HFFc6 (cell line): ENCODE results near the gene GH1. TPM values are rescaled to one million over a fixed set of nuclear protein-coding genes. Genes with fewer than 3 reads are reported as not detected.
A peak's percentile ranks its signal among the peaks of the same experiment; 100 is the strongest.

Experiments used
- DNase-seq: peaks from one replicate; pipeline ENCODE4 v3.0.0-alpha.2; 2018
- H3K27ac Mint-ChIP-seq: 2 replicates; pipeline ENCODE4 v1.8.0; 2020; ENCODE audit warnings: mild to moderate bottlenecking, mixed read lengths
- H3K27me3 Mint-ChIP-seq: 2 replicates; pipeline ENCODE4 v1.8.0; 2021; ENCODE audit warnings: mild to moderate bottlenecking, moderate library complexity, mixed read lengths; ENCODE audit not compliant: insufficient read depth
- H3K36me3 Mint-ChIP-seq: 2 replicates; pipeline ENCODE4 v1.8.0; 2021; ENCODE audit warnings: low read depth, mixed read lengths
- H3K4me1 Mint-ChIP-seq: 2 replicates; pipeline ENCODE4 v1.8.0; 2020; ENCODE audit warnings: low read depth, mixed read lengths
- H3K4me3 Mint-ChIP-seq: 2 replicates; pipeline ENCODE4 v1.8.0; 2020; ENCODE audit warnings: mild to moderate bottlenecking, moderate library complexity, mixed read lengths
- H3K9me3 Mint-ChIP-seq: 2 replicates; pipeline ENCODE4 v1.8.0; 2020; ENCODE audit warnings: mild to moderate bottlenecking, mixed read lengths
- total RNA-seq, 6 experiments: library from RNA; stranded (reverse); fragmentation: NEBNext Ultra II Directional; extraction: Animal tissue kit (Norgen Biotek cat#: 25700); gene quantifications; 2 replicates in 1 of 6; 3 replicates in 5 of 6; pipeline ENCODE4 v1.2.3, GENCODE V29; 2021
- TF ChIP-seq, protein P1 (sequence below): fragments of 200-600 bp; sonication (generic); IDR thresholded peaks from 2 replicates; pipeline ENCODE4 v1.5.0; 2021; ENCODE audit warnings: antibody characterized with exemption, mild to moderate bottlenecking

The GH1 gene
- total RNA-seq, 6 experiments from 2014 or later: not detected

DNA sequence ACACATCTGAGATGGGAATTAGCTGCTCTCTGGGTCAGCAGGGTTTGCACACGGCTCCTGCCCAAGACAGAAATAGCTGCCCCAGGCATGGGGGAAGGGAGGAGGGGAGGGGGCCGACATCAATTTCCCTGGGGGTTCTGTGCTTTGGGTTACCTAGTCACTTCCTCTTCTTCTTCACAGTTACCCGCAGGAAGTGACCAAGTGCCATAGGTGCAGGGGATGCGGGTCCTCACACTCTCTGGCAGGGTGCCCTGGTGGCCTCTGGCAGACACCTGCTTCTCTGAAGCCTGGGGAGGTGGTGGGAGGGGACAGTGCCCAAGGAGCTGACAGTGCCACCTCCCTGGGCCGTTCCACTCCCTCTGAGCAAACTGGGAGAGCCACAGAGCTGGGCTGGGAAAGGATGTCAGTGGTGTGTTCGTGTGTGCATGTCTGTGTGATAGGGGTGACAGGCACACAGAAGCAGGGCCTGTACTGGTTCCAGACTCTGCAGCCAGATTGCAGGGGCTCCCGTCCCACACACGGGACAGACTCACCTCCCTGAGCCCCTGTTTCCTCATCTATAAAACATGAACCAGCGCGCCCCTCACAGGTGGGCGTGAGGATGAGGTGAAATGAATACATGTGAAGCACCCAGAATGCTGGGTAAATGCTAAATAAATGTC lies 35.9 kb upstream of the GH1 start:
- H3K4me3 Mint-ChIP-seq: no peak overlapping the region
- H3K4me1 Mint-ChIP-seq: peaks cover 17% of the 10 kb centered on the region
- peaks cover 12% of the 10 kb centered on the region for H3K27me3 Mint-ChIP-seq
- H3K27ac Mint-ChIP-seq: no peak overlapping the region
- TF ChIP-seq, protein P1, sequence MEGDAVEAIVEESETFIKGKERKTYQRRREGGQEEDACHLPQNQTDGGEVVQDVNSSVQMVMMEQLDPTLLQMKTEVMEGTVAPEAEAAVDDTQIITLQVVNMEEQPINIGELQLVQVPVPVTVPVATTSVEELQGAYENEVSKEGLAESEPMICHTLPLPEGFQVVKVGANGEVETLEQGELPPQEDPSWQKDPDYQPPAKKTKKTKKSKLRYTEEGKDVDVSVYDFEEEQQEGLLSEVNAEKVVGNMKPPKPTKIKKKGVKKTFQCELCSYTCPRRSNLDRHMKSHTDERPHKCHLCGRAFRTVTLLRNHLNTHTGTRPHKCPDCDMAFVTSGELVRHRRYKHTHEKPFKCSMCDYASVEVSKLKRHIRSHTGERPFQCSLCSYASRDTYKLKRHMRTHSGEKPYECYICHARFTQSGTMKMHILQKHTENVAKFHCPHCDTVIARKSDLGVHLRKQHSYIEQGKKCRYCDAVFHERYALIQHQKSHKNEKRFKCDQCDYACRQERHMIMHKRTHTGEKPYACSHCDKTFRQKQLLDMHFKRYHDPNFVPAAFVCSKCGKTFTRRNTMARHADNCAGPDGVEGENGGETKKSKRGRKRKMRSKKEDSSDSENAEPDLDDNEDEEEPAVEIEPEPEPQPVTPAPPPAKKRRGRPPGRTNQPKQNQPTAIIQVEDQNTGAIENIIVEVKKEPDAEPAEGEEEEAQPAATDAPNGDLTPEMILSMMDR: no peak
- H3K9me3 Mint-ChIP-seq: no peaks in the 10 kb centered on the region
- no peak for DNase-seq
- H3K36me3 Mint-ChIP-seq: no peaks in the 10 kb centered on the region

DNA sequence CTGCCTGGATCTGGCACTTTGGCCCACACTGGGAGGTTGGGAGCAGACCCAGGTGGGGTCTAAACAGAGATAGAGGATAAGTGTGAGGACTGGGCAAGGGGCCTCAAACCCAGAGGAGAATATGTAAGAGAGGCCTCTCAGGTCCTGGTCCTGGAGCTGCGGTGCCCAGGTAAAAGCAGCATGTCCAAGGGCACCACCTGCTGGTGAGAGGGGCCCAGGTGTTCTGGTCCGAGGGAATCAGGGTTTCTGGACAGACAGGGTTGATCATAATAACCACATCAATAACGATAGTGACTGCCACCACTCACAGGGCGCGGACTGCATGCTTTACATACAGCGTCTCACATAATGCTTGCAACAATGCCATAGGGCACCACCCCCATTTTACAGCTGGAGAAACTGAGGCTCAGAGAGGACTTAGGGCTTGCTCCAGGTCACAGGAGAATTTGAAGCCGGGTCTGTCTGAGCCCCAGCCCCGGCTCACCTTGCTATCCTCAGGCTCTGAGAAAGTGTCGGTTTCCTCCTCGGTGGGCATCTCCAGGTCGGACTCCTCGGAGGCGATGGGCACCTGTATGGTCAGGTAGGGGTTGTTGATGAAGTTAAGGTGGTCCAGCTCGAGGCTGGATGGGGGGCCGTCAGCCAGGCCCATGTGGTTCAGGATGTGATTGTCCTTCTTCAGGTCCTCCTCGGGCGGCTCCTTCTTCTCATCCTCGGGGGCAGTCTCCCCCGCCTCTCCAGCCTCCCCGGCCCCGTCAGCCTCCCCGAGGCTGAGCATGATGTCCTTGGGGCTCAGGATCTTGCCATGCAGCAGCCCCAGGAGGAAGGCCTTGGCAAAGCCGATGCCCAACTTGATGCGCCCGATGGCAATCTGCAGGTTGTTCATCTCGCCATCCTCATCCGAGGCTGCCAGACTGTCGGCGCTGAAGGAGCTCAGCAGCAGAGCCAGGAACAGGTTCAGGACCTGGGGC lies 32.6 kb upstream of the GH1 start:
- H3K4me3 Mint-ChIP-seq: no peak overlapping the region
- DNase-seq: no peak
- peaks cover 11% of the 10 kb centered on the region for H3K27me3 Mint-ChIP-seq
- H3K4me1 Mint-ChIP-seq: peaks cover 7% of the 10 kb centered on the region
- H3K9me3 Mint-ChIP-seq: no peaks in the 10 kb centered on the region
- TF ChIP-seq, protein P1: peak; percentile 62
- H3K36me3 Mint-ChIP-seq: no peaks in the 10 kb centered on the region
- H3K27ac Mint-ChIP-seq: no peak overlapping the region

DNA sequence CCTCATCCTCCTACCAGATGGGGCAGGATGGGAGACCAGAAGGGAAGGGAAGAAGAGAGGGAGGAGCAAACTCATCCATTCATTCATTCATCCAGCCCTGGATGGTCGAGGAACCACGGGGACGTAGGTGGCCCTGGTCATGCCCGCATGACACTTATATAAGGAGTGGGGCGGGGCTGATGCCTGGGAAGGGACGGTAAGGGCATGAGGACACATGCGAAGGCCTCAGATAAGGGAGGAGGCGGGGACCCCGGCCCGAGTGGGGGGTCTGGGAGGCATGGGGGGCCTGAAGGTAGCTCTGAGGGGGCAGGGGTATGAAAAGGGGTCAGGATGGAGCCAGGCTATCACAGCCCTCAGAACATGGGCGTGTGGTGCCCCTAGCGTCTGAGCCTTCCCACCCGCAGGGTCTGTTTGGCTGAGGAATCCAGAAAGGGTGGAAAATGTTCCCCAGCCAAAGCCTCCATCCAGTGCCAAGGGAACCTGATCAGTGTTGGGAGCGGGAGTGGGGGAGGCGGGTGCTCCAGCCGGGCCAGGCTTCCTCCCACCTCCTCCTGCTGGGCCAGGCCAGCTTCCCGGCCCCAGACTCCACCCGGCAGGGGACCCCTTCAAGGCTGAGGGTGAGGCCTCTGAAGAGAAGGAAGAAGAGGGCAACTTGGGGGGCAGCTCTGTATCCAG lies 31.1 kb upstream of the GH1 start:
- peaks cover 11% of the 10 kb centered on the region for H3K27me3 Mint-ChIP-seq
- DNase-seq: no peak
- TF ChIP-seq, protein P1: no peak
- no peak overlapping the region for H3K4me3 Mint-ChIP-seq
- no peaks in the 10 kb centered on the region for H3K4me1 Mint-ChIP-seq
- H3K9me3 Mint-ChIP-seq: no peaks in the 10 kb centered on the region
- no peaks in the 10 kb centered on the region for H3K36me3 Mint-ChIP-seq
- no peak overlapping the region for H3K27ac Mint-ChIP-seq

DNA sequence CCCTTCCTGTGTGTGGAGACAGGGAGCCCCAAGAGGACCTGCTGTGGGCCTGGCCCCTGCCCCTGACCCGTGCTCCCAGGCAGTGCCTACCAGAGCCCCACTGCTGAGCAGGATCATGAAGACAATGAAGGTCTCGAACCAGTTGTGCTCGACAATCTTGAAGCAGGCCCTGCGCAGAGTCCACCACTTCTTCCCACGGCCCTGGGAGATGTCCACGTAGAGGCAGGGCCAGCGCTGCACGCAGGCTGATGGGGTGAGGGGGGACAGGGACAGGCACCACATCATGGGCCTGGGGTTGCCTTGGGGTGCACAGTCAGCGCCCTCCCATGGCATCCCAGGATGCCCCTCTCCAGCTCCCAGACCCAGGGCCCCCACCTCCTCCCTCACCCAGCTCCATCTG lies 29.9 kb upstream of the GH1 start:
- H3K4me1 Mint-ChIP-seq: no peaks in the 10 kb centered on the region

DNA sequence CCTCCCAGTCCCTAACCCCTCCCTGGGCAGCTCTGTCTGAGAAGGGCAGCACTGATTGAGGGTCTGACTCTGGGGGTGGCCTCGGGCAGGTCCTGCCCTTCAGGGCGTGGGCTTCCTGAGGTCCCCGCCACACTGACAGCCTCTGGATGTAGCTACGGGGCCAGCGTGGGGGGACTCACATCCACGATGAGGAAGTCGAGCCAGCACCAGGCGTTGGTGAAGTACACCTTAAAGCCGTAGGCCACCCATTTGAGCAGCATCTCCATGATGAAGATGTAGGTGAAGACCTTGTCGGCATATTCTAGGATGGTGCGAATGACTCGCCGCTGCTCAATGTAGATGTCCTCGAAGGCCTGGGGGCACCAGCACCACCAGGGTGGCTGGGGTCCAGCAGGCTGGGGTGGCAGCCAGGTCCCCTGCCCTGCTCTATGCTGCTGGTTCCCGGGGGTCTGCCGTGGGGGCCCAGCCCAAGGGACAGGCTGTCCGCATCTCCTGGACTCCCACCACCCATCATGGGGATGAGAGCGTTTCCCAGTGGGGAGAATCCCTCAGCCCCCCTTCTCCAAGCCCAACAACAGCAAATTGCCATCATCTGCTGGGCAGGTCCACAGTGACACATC lies 29.2 kb upstream of the GH1 start:
- no peak for DNase-seq
- Mint-ChIP-seq H3K9me3 (no peaks in the 10 kb centered on the region), H3K4me1 (no peaks in the 10 kb centered on the region), H3K4me3 (no peak overlapping the region), H3K27ac (no peak overlapping the region), H3K36me3 (no peaks in the 10 kb centered on the region), H3K27me3 (peaks cover 9% of the 10 kb centered on the region)
- TF ChIP-seq, protein P1: no peak

More for the DNA sequence above, 29.9 kb upstream of the GH1 start:
- no peak overlapping the region for H3K4me3 Mint-ChIP-seq
- peaks cover 9% of the 10 kb centered on the region for H3K27me3 Mint-ChIP-seq
- no peaks in the 10 kb centered on the region for H3K9me3 Mint-ChIP-seq
- H3K36me3 Mint-ChIP-seq: no peaks in the 10 kb centered on the region
- H3K27ac Mint-ChIP-seq: no peak overlapping the region
- TF ChIP-seq, protein P1: no peak
- DNase-seq: no peak
